ENCODE data around the gene HCAR1.
"Not testable (repeated sequence)": the region's sequence is repeated elsewhere in the genome, so short reads cannot be mapped to it uniquely, and the experiment has no call there.

Gene HCAR1

GRCh38 chr12:122721057-122721545 is 9.5 kb downstream of the HCAR1 start:
- no peaks in the 10 kb centered on the region for H3K36me3 ChIP-seq (ENCODE audit: control insufficient read depth in 1 of 2, insufficient read depth in 2 of 2, low read length in 2 of 2)

GRCh38 chr12:122716658-122717057 is 14.0 kb downstream of the HCAR1 start, which contains the start of gene HCAR3:
TSS of gene HCAR3 (minus strand) at chr12:122716811. CDS start at chr12:122716737, 74 bp downstream.
- not testable (repeated sequence) for H3K4me1 ChIP-seq (ENCODE audit: control insufficient read depth in 1 of 2, insufficient read depth in 2 of 2, low read length in 2 of 2); H3K27me3 ChIP-seq (ENCODE audit: control insufficient read depth in 1 of 2, insufficient read depth in 2 of 2, low read length in 2 of 2); H3K9me3 ChIP-seq (ENCODE audit: control insufficient read depth in 1 of 2, low read length in 2 of 2); H3K9ac ChIP-seq (ENCODE audit: low read depth in 1 of 2, low read length in 2 of 2); H3K27ac ChIP-seq (ENCODE audit: low read depth, low read length); H3K36me3 ChIP-seq (ENCODE audit: control insufficient read depth in 1 of 2, insufficient read depth in 2 of 2, low read length in 2 of 2); H3K4me3 ChIP-seq (ENCODE audit: low read depth in 1 of 2, low read length in 2 of 2)

More at GRCh38 chr12:122721057-122721545, 9.5 kb downstream of the HCAR1 start:
- Histone ChIP-seq H3K27ac (ENCODE audit: low read depth, low read length) (no peak overlapping the region), H3K4me3 (ENCODE audit: low read depth in 1 of 2, low read length in 2 of 2) (no peak overlapping the region), H3K9ac (ENCODE audit: low read depth in 1 of 2, low read length in 2 of 2) (no peak overlapping the region), H3K27me3 (ENCODE audit: control insufficient read depth in 1 of 2, insufficient read depth in 2 of 2, low read length in 2 of 2) (no peaks in the 10 kb centered on the region), H3K4me1 (ENCODE audit: control insufficient read depth in 1 of 2, insufficient read depth in 2 of 2, low read length in 2 of 2) (peaks cover 3 to 4% of the 10 kb centered on the region in 2 donors), H3K9me3 (ENCODE audit: control insufficient read depth in 1 of 2, low read length in 2 of 2) (no peaks in the 10 kb centered on the region)

GRCh38 chr12:122715211-122715610 is 15.4 kb downstream of the HCAR1 start:
- not testable (repeated sequence) for H3K36me3 ChIP-seq (ENCODE audit: control insufficient read depth in 1 of 2, insufficient read depth in 2 of 2, low read length in 2 of 2); H3K27me3 ChIP-seq (ENCODE audit: control insufficient read depth in 1 of 2, insufficient read depth in 2 of 2, low read length in 2 of 2); H3K27ac ChIP-seq (ENCODE audit: low read depth, low read length); H3K9ac ChIP-seq (ENCODE audit: low read depth in 1 of 2, low read length in 2 of 2); H3K4me3 ChIP-seq (ENCODE audit: low read depth in 1 of 2, low read length in 2 of 2); H3K9me3 ChIP-seq (ENCODE audit: control insufficient read depth in 1 of 2, low read length in 2 of 2); H3K4me1 ChIP-seq (ENCODE audit: control insufficient read depth in 1 of 2, insufficient read depth in 2 of 2, low read length in 2 of 2)

- H3K4me3 ChIP-seq (ENCODE audit: low read depth in 1 of 2, low read length in 2 of 2); H3K9ac ChIP-seq (ENCODE audit: low read depth in 1 of 2, low read length in 2 of 2); H3K4me1 ChIP-seq (ENCODE audit: control insufficient read depth in 1 of 2, insufficient read depth in 2 of 2, low read length in 2 of 2); H3K27me3 ChIP-seq (ENCODE audit: control insufficient read depth in 1 of 2, insufficient read depth in 2 of 2, low read length in 2 of 2); H3K36me3 ChIP-seq (ENCODE audit: control insufficient read depth in 1 of 2, insufficient read depth in 2 of 2, low read length in 2 of 2); H3K27ac ChIP-seq (ENCODE audit: low read depth, low read length); H3K9me3 ChIP-seq (ENCODE audit: control insufficient read depth in 1 of 2, low read length in 2 of 2): not testable (repeated sequence)
These were observed 17.0 kb downstream of the HCAR1 start for GRCh38 chr12:122713491-122714188.

GRCh38 chr12:122711266-122711665 is 19.4 kb downstream of the HCAR1 start:
- H3K36me3 ChIP-seq (ENCODE audit: control insufficient read depth in 1 of 2, insufficient read depth in 2 of 2, low read length in 2 of 2); H3K4me3 ChIP-seq (ENCODE audit: low read depth in 1 of 2, low read length in 2 of 2); H3K9me3 ChIP-seq (ENCODE audit: control insufficient read depth in 1 of 2, low read length in 2 of 2); H3K27me3 ChIP-seq (ENCODE audit: control insufficient read depth in 1 of 2, insufficient read depth in 2 of 2, low read length in 2 of 2); H3K27ac ChIP-seq (ENCODE audit: low read depth, low read length); H3K9ac ChIP-seq (ENCODE audit: low read depth in 1 of 2, low read length in 2 of 2); H3K4me1 ChIP-seq (ENCODE audit: control insufficient read depth in 1 of 2, insufficient read depth in 2 of 2, low read length in 2 of 2): not testable (repeated sequence)

- H3K9me3 ChIP-seq (ENCODE audit: control insufficient read depth in 1 of 2, low read length in 2 of 2); H3K4me3 ChIP-seq (ENCODE audit: low read depth in 1 of 2, low read length in 2 of 2); H3K4me1 ChIP-seq (ENCODE audit: control insufficient read depth in 1 of 2, insufficient read depth in 2 of 2, low read length in 2 of 2); H3K9ac ChIP-seq (ENCODE audit: low read depth in 1 of 2, low read length in 2 of 2); H3K27me3 ChIP-seq (ENCODE audit: control insufficient read depth in 1 of 2, insufficient read depth in 2 of 2, low read length in 2 of 2); H3K27ac ChIP-seq (ENCODE audit: low read depth, low read length); H3K36me3 ChIP-seq (ENCODE audit: control insufficient read depth in 1 of 2, insufficient read depth in 2 of 2, low read length in 2 of 2): not testable (repeated sequence)
These were observed 20.3 kb downstream of the HCAR1 start for GRCh38 chr12:122710341-122710740.

GRCh38 chr12:122709287-122709686 is 21.4 kb downstream of the HCAR1 start:
- H3K9me3 ChIP-seq (ENCODE audit: control insufficient read depth in 1 of 2, low read length in 2 of 2); H3K9ac ChIP-seq (ENCODE audit: low read depth in 1 of 2, low read length in 2 of 2); H3K4me1 ChIP-seq (ENCODE audit: control insufficient read depth in 1 of 2, insufficient read depth in 2 of 2, low read length in 2 of 2); H3K27ac ChIP-seq (ENCODE audit: low read depth, low read length); H3K36me3 ChIP-seq (ENCODE audit: control insufficient read depth in 1 of 2, insufficient read depth in 2 of 2, low read length in 2 of 2); H3K4me3 ChIP-seq (ENCODE audit: low read depth in 1 of 2, low read length in 2 of 2); H3K27me3 ChIP-seq (ENCODE audit: control insufficient read depth in 1 of 2, insufficient read depth in 2 of 2, low read length in 2 of 2): not testable (repeated sequence)

- not testable (repeated sequence) for H3K9ac ChIP-seq (ENCODE audit: low read depth in 1 of 2, low read length in 2 of 2); H3K4me3 ChIP-seq (ENCODE audit: low read depth in 1 of 2, low read length in 2 of 2); H3K27ac ChIP-seq (ENCODE audit: low read depth, low read length); H3K27me3 ChIP-seq (ENCODE audit: control insufficient read depth in 1 of 2, insufficient read depth in 2 of 2, low read length in 2 of 2); H3K4me1 ChIP-seq (ENCODE audit: control insufficient read depth in 1 of 2, insufficient read depth in 2 of 2, low read length in 2 of 2); H3K36me3 ChIP-seq (ENCODE audit: control insufficient read depth in 1 of 2, insufficient read depth in 2 of 2, low read length in 2 of 2); H3K9me3 ChIP-seq (ENCODE audit: control insufficient read depth in 1 of 2, low read length in 2 of 2)
These were observed 26.8 kb downstream of the HCAR1 start for GRCh38 chr12:122703841-122704240.

- H3K27ac ChIP-seq (ENCODE audit: low read depth, low read length); H3K4me1 ChIP-seq (ENCODE audit: control insufficient read depth in 1 of 2, insufficient read depth in 2 of 2, low read length in 2 of 2); H3K9me3 ChIP-seq (ENCODE audit: control insufficient read depth in 1 of 2, low read length in 2 of 2); H3K4me3 ChIP-seq (ENCODE audit: low read depth in 1 of 2, low read length in 2 of 2); H3K9ac ChIP-seq (ENCODE audit: low read depth in 1 of 2, low read length in 2 of 2); H3K27me3 ChIP-seq (ENCODE audit: control insufficient read depth in 1 of 2, insufficient read depth in 2 of 2, low read length in 2 of 2); H3K36me3 ChIP-seq (ENCODE audit: control insufficient read depth in 1 of 2, insufficient read depth in 2 of 2, low read length in 2 of 2): not testable (repeated sequence)
These were observed 27.6 kb downstream of the HCAR1 start, which contains the start of gene HCAR2 for GRCh38 chr12:122702890-122703611. TSS of gene HCAR2 (minus strand) at chr12:122703357. CDS start at chr12:122703283, 74 bp downstream.

GRCh38 chr12:122701481-122701880 is 29.2 kb downstream of the HCAR1 start:
- H3K9ac ChIP-seq (ENCODE audit: low read depth in 1 of 2, low read length in 2 of 2); H3K4me3 ChIP-seq (ENCODE audit: low read depth in 1 of 2, low read length in 2 of 2); H3K27ac ChIP-seq (ENCODE audit: low read depth, low read length); H3K36me3 ChIP-seq (ENCODE audit: control insufficient read depth in 1 of 2, insufficient read depth in 2 of 2, low read length in 2 of 2); H3K27me3 ChIP-seq (ENCODE audit: control insufficient read depth in 1 of 2, insufficient read depth in 2 of 2, low read length in 2 of 2); H3K9me3 ChIP-seq (ENCODE audit: control insufficient read depth in 1 of 2, low read length in 2 of 2); H3K4me1 ChIP-seq (ENCODE audit: control insufficient read depth in 1 of 2, insufficient read depth in 2 of 2, low read length in 2 of 2): not testable (repeated sequence)

All from duodenal mucosa (tissue), 2 donors.